Mammary epithelial cell (primary cell): ENCODE measurements around the gene SNX21.
"Not testable (repeated sequence)": the region's sequence is repeated elsewhere in the genome, so short reads cannot be mapped to it uniquely, and the experiment has no call there.

Experiments
- CTCF ChIP-seq, 2 donors: IDR thresholded peaks in 1 of 2; conservative IDR thresholded peaks in 1 of 2; 2 replicates each; pipeline ENCODE4 v1.5.1; 2011 to 2012; ENCODE audit warnings: inconsistent platforms in 2 of 2, low read length in 2 of 2, mild to moderate bottlenecking in 2 of 2, control low read depth in 1 of 2, low read depth in 1 of 2; ENCODE audit not compliant: insufficient read depth in 1 of 2; ENCODE audit errors: extremely low read depth in 1 of 2
- EZH2 ChIP-seq: IDR thresholded peaks from 2 replicates; pipeline ENCODE4 v1.6.1; 2012; ENCODE audit warnings: low read length, inconsistent platforms, borderline replicate concordance

- TF ChIP-seq CTCF (conservative IDR thresholded peaks at IDR 0.05 in 1 of 2, IDR thresholded peaks at IDR 0.05 in 1 of 2; ENCODE audit: extremely low read depth in 1 of 2, insufficient read depth in 1 of 2, low read depth in 1 of 2, low read length in 2 of 2); EZH2: not testable (repeated sequence)
Measured at GRCh38 chr20:45829673-45830106, 3.9 kb upstream of the SNX21 start.
